ENCODE measurements around the gene LRP8. TPM values are rescaled to one million over a fixed set of nuclear protein-coding genes. Genes with fewer than 3 reads are reported as not detected.

The LRP8 gene
- total and polyA plus RNA-seq, 2 of the 4 experiments (the other 2 are of a cell fraction): 12.0 to 12.1 TPM

DNA sequence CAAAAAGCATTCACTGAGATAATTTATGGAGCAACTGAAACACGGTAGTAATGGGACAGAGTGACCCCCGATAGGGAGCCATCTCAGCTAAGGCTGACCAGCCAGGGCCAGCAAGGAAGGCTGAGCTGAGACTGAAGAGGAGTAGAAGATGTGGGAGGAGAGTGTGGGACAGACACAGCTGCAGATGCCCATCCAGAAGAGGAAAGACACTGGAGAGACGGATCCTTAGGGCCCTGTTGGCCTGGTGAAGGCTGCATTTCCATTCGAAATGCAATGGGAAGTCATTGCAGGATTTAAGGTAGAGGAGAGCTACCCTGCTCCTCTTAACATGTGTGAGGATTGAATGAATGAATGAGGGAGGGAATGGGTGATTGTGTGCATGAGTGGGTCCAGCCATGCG lies 44.0 kb upstream of the LRP8 start:
- H3K14ac ChIP-seq (replicated peaks; ENCODE audit: low read depth, low read length): no peak overlapping the region
- intact Hi-C loops (cut with micrococcal nuclease): no loop called here
- H3K4ac ChIP-seq (ENCODE audit: low read depth, low read length): no peak overlapping the region
- H3K36me3 ChIP-seq (ENCODE audit: control insufficient read depth, insufficient read depth, low read length): no peaks in the 10 kb centered on the region
- ChIA-PET CTCF (no interaction called here), POLR2A (ENCODE audit: unreplicated experiment) (no interaction called here)
- no peak overlapping the region for H2AK5ac ChIP-seq (ENCODE audit: low read depth, low read length)
- H4K8ac ChIP-seq (ENCODE audit: low read depth in 2 of 2, low read length in 2 of 2): no peak overlapping the region
- no peak overlapping the region for H2BK15ac ChIP-seq (ENCODE audit: low read depth, low read length)
- no peaks in the 10 kb centered on the region for H4K20me1 ChIP-seq (ENCODE audit: insufficient read depth, low read length)
- no peak overlapping the region for H2AFZ ChIP-seq (replicated peaks; ENCODE audit: low read length, poor library complexity)
- H3K23ac ChIP-seq (ENCODE audit: low read depth, low read length): no peak overlapping the region
- H3K9me3 ChIP-seq (ENCODE audit: control insufficient read depth, insufficient read depth, low read length): no peaks in the 10 kb centered on the region
- no peak overlapping the region for H3K9ac ChIP-seq (ENCODE audit: low read depth, low read length)
- no peak overlapping the region for H2BK20ac ChIP-seq (ENCODE audit: low read depth, low read length)
- in situ Hi-C loops (cut with MboI; ENCODE audit: low sequenced_read_pairs): no loop called here
- no peak overlapping the region for H3K18ac ChIP-seq (ENCODE audit: low read depth, low read length)
- no peak overlapping the region for H4K91ac ChIP-seq (ENCODE audit: insufficient read depth, low read depth, low read length)
- DNase-seq (no peak), ATAC-seq (ENCODE audit: low read depth) (no peak)
- no peak overlapping the region for H3K4me3 ChIP-seq (ENCODE audit: insufficient read depth, low read depth, low read length)
- H3K79me1 ChIP-seq (ENCODE audit: low read depth in 1 of 2, low read length in 2 of 2): no peaks in the 10 kb centered on the region
- no peak overlapping the region for H3K56ac ChIP-seq (ENCODE audit: extremely low read depth, insufficient read depth, low read length)
- dilution Hi-C loops (cut with HindIII; ENCODE audit: low sequenced_read_pairs, unreplicated experiment): no loop called here
- H3K4me1 ChIP-seq (ENCODE audit: control insufficient read depth, insufficient read depth, low read length): no peaks in the 10 kb centered on the region; the same call in 1 of the 2 replicates
- H2AK9ac ChIP-seq (replicated peaks; ENCODE audit: low read depth, low read length, poor library complexity): no peak overlapping the region
- H3K27ac ChIP-seq (ENCODE audit: insufficient read depth, low read length): no peak overlapping the region
- TF ChIP-seq NFE2L2 (IDR thresholded peaks at IDR 0.05; ENCODE audit: low read depth, low read length) (no peak), POLR2A (IDR thresholded peaks at IDR 0.05; ENCODE audit: low read depth, low read length) (no peak), CHD1 (IDR thresholded peaks at IDR 0.05; ENCODE audit: low read depth, low read length) (no peak), CEBPB (IDR thresholded peaks at IDR 0.05; ENCODE audit: low read depth, low read length) (no peak), RFX5 (IDR thresholded peaks at IDR 0.05; ENCODE audit: low read depth, low read length) (no peak), BHLHE40 (IDR thresholded peaks at IDR 0.05; ENCODE audit: low read depth, low read length) (no peak), MAZ (IDR thresholded peaks at IDR 0.05; ENCODE audit: borderline replicate concordance, low read depth, low read length) (no peak), MAFK (IDR thresholded peaks at IDR 0.05; ENCODE audit: low read depth, low read length) (no peak), SMC3 (IDR thresholded peaks at IDR 0.05; ENCODE audit: low read depth, low read length) (no peak), MXI1 (IDR thresholded peaks at IDR 0.05; ENCODE audit: borderline replicate concordance, low read depth, low read length) (no peak), FOS (IDR thresholded peaks at IDR 0.05; ENCODE audit: low read depth, low read length) (no peak)
- TF ChIP-seq, protein P1, sequence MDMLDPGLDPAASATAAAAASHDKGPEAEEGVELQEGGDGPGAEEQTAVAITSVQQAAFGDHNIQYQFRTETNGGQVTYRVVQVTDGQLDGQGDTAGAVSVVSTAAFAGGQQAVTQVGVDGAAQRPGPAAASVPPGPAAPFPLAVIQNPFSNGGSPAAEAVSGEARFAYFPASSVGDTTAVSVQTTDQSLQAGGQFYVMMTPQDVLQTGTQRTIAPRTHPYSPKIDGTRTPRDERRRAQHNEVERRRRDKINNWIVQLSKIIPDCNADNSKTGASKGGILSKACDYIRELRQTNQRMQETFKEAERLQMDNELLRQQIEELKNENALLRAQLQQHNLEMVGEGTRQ (IDR thresholded peaks at IDR 0.05; ENCODE audit: low read depth, low read length): no peak
- TF ChIP-seq, protein P2, sequence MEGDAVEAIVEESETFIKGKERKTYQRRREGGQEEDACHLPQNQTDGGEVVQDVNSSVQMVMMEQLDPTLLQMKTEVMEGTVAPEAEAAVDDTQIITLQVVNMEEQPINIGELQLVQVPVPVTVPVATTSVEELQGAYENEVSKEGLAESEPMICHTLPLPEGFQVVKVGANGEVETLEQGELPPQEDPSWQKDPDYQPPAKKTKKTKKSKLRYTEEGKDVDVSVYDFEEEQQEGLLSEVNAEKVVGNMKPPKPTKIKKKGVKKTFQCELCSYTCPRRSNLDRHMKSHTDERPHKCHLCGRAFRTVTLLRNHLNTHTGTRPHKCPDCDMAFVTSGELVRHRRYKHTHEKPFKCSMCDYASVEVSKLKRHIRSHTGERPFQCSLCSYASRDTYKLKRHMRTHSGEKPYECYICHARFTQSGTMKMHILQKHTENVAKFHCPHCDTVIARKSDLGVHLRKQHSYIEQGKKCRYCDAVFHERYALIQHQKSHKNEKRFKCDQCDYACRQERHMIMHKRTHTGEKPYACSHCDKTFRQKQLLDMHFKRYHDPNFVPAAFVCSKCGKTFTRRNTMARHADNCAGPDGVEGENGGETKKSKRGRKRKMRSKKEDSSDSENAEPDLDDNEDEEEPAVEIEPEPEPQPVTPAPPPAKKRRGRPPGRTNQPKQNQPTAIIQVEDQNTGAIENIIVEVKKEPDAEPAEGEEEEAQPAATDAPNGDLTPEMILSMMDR (conservative IDR thresholded peaks at IDR 0.05; ENCODE audit: low read depth, low read length): no peak
- WGBS, 2 experiments (ENCODE audit: extremely low coverage in 2 of 2, insufficient read length in 1 of 2): 54% methylated on average over 2 of the region's 5 CpGs; no CpG with 5 or more reads in 1 of the 2 experiments
- no peak overlapping the region for H3K4me2 ChIP-seq (ENCODE audit: low read depth, low read length)
- H3K27me3 ChIP-seq (ENCODE audit: control insufficient read depth, insufficient read depth, low read length): peaks cover 65% of the 10 kb centered on the region
- no peak overlapping the region for H2BK5ac ChIP-seq (ENCODE audit: low read depth, low read length, poor library complexity, severe bottlenecking)
- H3K9me1 ChIP-seq (ENCODE audit: insufficient read depth, low read length): no peaks in the 10 kb centered on the region
- H2BK120ac ChIP-seq (ENCODE audit: low read depth, low read length): no peak overlapping the region
- no peak overlapping the region for H4K5ac ChIP-seq (ENCODE audit: low read depth, low read length)
- no TSS peak for BruUV-seq (replicated peaks)

Measured in IMR-90 (cell line).